Measurements from ENCODE around the gene DIP2C.
"Not testable (repeated sequence)": the region's sequence is repeated elsewhere in the genome, so short reads cannot be mapped to it uniquely, and the experiment has no call there.

The DIP2C gene

DNA sequence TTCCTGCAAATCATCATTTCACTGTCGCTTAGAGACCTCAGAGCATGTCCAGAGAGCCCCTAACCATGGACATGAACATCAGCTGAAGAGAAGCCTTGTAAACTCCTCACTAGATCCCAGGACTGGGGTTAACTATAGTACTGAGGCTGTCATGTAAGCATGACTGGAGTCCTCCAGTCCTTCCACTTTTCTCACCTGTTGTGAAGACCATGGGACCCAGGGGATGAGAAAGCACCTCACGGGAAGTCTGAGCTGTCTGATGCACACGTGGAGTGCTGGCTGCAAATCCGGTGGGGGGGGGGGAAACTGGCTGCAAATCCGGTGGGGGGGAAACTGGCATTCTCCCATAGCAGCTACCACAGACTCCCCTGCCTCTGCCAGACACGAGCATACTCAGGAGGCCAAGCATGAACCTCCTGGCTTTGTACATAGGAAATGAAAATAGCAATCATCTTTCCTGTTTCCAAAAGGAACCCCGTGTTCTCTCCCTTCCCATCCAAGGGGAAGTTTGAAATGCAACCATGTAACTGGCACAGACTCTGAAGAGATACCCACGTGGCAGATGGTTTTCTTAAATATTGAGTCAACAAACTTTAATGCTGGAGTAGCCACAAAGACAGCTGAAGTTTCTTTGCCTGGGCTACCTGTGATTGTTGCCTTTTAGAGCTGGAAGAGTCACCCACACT, 292.8 kb downstream of the DIP2C start:
- no peak for DNase-seq

DNA sequence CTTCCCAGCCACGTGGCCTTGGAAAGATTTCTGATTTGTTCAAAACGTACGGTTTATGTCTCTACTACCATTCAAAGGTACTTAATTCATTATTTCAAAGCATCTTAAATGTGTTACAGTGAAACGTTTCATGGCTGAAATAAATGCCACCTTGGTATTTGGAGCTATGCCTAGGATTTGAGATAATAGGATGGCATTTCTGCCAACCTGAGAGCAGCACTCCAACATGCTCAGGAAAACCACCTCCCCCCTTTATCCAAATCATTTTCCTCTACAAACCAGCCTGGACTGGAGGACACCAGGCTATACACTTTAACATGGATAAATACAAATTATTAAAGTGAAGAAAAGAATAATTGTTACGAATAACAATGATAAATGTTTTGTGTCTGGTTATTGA, 293.4 kb downstream of the DIP2C start:
- DNase-seq: no peak

DNA sequence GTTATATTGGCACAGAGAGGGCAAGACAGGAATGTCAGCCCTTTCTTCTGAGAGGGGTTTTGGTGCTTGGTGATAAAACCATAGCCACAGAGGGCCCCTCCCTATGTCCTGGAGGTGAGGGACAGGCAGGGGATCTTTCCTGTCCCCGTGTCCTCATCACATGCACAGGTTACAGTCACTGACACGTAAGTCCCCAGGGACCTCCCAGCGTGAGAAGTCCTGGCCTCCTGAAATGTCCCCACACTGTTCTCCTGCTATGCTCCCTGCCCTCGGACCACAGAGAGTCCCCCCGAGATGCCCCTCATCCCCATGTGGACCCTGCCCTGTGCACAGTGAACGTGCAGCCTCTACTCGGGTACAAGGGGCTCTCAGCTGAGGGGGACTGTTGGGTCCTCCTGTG, 293.8 kb downstream of the DIP2C start:
- DNase-seq: no peak

DNA sequence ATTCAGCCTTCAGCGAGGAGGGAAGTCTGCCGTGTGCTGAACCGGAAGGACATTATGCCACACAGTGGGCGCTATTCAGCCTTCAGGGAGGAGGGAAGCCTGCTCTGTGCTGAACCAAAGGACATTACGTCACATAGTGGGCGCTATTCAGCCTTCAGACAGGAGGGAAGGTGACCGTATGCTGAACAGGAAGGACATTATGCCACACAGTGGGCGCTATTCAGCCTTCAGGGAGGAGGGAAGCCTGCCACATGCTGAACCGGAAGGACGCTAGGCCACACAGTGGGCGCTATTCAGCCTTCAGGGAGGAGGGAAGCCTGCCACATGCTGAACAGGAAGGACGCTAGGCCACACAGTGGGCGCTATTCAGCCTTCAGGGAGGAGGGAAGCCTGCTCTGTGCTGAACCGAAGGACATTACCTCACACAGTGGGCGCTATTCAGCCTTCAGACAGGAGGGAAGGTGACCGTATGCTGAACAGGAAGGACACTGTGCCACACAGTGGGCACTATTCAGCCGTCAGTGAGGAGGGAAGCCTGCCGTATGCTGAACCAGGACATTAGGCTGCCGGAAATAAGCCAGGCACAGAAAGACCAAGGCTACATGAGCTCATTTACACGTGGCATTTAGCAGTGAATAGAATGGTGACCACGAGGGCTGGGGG, 294.9 kb downstream of the DIP2C start:
- not testable (repeated sequence) for DNase-seq

DNA sequence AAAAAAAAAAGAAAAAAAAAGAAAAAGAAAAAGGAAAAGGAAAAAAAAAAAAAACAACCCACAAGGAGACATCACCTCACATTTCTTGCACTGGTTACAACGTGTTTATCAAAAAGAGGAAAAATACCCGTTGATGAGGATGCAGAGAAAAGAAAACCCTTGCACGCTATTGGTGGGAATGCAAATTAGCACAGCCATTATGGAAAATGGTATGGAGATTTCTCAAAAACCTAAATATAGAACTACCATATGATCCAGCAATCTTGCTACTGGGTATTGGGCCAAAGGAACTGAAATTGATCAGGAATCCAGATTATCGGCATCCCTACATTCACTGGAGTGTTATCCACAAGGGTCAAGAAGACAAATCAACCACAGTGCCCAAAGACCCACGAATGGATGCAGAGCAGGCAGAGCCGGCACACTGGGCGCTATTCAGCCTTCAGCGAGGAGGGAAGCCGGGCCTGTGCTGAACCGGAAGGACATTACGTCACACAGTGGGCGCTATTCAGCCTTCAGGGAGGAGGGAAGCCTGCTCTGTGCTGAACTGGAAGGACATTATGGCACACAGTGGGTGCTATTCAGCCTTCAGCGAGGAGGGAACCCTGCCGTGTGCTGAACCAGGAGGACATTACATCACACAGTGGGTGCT, 295.6 kb downstream of the DIP2C start:
- no peak for DNase-seq

DNA sequence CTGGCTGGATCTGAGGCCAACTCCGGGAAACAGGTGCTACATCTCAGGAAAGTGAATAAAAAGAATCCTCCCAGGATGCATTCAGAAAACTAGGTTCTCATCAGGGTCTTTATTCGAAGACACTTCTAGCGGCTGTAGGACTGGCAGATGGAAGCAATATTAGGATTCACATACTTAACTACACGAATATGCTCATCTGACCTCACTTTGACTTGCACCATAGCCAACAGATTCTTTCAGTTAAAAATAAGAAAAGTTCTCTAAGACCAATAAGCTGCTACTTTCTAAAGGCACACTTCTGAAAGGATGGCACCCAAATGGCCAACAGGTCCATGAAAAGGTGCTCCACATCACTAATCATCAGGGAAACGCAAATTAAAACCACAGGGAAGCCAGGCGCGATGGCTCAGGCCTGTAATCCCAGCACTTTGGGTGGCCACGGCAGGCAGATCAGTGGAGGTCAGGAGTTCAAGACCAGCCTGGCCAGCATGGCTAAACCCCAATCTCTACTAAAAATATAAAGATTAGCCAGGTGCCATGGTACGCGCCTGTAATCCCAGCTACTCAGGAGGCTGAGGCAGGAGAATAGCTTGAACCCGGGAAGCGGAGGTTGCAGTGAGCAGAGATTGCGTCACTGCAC, 296.2 kb downstream of the DIP2C start:
- no peak for DNase-seq

DNA sequence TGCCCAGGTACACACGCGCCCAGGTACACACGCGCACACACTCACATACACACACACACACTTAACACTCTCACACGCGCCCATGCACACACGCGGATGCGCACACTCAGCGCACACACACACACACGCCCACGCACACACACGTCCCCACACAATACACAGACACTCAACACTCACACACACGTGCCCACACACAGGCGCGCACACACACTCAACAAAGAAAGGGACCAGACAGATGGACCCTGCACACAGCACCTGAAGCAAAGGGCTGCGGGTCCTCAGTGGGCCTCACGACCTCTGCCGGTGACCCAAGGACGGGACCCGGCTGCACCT, 296.8 kb downstream of the DIP2C start:
- no peak for DNase-seq

DNA sequence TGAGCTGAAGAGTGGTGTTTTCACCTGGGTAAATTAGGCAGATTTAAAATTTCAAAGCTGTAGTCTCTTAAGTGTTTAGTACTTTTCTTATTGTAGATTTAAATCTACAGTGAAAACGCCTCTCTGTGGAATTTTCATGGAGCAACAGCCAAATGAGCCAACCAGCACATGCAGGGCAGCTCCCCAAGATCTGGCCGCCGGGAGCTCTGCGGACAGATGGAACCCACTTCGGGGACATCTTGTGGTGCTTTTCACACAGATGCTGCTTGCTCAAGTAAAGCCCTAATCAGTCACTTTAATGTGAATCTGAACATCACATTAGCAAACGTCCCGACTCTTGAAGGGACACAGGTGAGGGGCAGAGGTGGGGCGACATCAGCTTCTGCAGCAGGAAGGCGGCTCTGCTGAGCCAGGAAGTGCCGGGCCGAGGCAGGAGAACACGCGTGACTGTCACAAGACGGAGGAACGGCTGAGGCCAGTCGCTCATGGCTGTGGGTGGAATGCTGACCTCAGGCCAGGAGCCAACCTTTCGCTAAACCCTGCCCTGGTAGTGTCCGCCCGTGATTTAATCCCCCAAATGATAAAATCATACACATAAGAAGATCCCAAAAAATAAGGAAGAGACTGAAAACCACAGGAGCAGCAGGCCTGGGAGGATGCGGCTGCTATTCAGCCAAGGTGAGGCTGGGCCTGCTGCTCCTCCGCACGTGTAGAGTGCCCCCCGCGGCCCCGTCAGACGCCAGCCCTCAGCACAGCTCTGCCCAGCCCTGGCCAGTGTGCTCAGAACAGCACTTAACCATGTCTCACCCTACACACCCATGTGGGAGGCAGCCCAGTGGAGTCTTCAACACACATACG, 297.4 kb downstream of the DIP2C start:
- DNase-seq: no peak

DNA sequence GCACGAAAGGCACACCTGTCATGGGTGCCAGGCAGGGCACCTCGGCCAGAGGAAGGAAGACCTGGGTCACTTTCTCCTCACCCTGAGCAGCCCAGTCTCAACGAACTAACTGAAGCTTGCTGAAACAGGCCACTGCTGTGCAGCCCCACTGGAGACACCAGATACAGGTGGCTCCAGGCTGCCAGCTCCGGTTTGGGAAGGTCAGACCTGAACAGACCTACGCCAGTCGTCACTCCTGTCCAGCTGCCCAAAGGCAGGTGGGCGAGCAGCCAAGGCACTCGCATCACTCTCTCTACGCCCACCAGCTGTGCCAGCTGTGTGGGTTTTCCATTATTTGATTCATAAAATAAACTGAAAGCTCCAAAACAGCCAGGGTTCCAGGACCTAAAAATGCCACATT, 298.2 kb downstream of the DIP2C start:
- DNase-seq: no peak

DNA sequence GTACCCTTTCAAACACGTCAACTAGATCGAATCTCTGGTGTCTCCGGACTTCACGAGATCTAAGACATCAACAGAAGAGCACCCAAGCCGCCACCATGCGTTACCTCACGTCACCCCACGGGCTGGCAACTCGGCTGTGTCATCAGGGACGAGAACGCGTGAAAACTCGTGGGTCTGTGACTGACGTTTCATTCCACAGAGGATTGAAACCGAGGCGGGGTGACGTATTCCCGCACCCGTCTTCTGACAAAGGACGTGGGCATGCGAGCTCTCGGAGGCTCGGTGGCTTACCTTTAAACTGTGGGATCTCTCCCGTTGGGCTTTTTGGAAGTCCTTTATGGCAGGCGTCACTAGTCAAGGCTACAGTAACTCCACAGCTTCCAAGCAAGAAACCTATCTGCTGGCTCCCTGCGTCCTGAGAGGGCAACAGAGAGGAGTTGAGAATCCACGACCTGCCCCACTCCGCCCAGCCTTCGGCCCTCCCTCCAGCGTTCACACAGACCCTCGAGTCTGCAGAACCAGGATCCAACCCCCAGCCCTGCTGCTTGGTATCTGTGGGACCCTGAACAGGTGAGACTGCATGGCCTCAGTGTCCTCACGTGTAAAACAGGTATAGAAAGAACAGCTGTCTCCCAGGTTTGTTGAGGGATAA, 298.9 kb downstream of the DIP2C start:
- DNase-seq: no peak

DNA sequence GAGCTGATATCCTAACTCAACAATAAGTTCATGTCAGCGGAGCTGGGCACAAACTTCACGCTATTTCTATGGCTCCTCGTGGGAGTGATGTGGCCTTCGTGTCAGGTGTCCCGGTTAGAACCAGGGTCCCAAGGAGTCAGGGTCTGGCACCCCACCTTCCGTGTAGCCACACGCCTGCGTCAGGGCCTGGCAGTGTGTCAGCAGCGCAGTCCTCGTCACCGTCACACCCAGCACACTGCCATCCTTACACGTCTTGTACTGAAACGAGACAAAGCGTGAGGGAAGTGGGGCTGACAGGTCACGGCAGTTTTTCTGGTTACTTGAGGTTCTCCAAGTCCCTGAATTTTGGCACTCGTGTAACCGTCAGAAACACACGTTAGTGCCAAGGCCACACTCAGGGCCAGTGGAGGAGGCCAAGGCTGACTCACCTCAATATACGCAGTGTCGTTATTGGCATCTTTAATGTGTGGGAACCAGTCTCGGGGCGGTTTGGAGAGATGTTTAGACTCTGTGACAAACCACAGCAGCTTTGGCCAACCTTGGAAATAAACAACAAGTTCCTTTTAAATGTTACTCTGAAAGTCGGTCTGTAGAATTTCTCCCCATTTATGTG, 299.5 kb downstream of the DIP2C start:
- no peak for DNase-seq

DNA sequence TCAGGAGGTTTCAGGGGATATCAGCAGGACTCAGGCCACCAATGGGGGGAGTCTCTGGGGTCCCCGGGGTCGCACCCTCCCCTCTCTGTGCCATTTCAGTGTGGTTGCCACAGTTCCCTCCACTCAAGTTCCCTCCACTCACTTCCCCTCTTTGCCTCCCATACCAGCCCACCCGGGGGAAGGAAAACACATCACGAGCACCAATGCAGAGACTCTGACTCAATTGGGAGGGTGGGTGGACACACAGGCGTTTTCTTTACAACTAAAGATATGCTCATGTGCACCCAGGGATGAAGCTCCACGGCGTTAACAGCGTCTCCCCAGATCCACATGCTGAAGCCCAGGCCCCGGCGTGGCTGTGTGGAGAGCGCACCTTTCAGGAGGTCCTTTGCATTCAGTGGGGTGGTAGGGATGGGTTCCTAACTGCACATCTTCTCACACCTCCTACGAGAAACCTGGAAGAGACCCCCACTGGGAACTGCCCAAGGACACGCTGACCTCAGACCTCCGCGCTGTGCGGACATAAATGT, 300.1 kb downstream of the DIP2C start:
- no peak for DNase-seq

DNA sequence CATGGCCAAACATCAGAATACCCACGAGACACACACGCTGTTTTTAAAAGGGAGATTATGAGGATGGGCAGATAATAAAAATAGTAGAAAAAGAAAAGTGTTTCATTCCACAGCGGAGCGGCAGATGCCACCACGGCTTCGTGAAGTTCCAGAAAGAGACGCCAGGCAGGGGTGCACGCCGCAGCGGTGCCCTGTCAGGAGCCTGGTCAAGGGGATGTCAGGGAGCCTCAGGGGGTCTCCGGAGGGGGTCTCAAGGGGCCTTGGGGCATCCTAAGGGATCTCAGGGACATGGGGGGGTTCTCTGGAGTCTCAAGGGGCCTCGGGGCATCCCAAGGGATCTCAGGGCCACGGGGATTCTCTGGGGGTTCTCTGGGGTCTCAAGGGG, 300.8 kb downstream of the DIP2C start:
- no peak for DNase-seq

DNA sequence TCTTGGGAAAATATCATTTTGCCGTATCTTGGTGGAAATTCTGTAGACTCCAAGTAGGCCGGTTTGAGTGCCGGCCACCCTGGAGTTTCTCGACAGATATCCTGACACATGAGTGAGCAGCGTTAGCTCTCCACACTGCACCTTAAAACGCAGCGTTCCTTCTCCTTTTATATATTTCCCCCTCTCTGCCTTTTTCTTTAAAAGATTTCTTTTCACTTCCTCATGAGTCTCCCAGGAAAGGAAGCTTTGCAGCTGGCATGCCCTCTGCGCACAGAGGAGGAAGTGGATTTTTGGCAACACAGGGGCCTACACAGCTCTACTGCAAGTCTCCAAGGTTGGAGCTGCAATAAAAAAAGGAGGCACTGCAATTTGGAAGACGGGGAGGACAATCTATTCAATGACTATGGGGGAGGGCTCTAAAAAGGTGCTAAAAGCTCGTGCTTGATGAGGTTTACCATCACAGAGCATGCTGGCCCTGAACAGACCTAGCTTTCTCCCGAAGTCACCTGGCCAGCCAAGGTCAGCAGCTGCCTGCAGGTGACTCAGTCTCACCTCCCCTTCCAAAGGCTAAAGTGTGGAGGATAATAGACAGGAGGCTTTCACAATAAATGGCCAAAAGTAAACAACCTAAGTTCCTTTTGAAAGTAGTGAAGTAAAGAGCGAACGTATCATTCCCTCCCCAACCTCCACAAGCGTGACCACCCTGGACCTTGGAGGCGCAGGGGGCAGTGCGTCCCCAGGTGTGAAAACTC, 301.4 kb downstream of the DIP2C start:
- DNase-seq: no peak

DNA sequence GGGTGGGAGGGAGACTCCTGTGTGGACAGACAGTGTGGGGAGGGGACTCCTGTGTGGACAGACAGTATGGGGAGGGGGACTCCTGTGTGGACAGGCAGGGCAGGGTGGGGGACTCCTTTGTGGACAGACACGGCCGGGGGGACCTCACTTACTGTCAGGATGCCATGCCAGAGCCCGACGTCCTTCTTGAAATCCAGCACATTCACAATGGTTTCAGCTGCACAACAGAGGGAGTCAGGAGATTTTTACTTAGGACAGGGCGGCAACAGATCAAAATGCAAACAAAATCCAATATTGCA, 301.9 kb downstream of the DIP2C start:
- no peak for DNase-seq

DNA sequence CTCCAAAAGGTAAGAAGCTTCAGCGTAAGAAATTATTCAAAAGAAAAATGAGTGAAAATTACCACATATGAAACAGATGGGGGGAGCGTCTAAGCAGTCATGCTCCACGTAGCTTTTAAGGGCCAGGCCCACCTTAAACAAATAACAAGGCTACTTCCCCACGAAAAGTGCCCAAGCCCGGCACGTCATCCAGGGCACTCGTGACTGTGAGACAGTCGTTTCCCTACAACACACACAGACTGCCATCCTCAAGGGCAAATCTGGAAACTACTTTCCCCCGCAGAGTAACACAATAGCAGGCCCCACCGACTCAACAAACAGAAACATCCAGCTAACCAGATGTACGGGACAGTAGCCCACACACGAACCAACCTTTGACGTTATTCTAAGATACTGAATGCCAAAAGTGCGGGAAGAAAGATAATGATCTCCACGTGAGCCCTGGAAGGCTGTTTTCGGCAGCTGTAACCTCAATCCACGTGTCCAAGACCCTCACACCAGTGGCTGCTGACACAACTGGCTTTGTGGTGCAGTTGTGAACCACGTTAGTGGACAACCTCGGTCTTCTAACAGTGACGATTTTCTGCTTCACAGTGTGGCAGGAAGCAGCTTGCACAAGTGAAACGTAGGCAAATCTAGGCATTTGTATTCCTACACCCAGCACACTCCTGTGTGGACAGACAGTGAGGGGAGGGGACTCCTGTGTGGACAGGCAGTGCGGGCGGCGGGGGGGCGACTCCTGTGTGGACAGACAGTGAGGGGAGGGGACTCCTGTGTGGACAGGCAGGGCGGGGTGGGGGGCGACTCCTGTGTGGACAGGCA, 302.5 kb downstream of the DIP2C start:
- DNase-seq: no peak

DNA sequence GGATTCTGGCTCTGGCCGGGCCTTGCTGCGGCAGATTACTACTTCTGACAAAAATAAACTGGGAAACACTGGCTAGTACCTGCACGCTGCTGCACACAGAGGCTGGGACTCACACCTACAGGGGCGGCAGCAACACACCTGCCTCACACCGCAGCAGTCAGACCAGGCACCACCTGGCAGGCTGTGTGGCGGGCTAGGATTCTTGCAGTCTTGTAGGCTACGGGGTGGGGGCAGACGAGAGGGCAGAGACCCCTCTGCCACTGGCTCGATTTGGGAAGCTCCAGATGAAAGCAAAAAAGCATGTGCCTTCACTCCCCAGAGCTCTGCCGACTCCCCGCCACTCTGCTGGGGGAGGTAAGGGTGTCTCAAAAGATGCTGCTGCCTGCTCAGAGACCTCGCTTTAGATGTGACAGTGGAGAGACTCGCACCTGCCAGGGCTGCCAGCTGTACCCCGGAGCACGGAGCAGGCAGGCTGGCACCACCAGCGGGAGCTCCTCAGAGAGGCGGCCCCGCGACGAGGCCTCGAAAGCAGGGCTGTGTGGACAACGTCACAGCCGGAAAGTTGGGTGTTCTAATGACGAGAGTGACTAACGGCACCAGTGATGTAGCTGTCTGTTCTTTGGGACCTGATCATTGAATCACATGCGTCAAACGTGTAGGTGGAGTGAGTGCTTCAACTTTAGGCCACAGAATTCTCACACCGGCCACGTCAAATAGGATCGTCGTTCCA, 303.7 kb downstream of the DIP2C start:
- DNase-seq: no peak

DNA sequence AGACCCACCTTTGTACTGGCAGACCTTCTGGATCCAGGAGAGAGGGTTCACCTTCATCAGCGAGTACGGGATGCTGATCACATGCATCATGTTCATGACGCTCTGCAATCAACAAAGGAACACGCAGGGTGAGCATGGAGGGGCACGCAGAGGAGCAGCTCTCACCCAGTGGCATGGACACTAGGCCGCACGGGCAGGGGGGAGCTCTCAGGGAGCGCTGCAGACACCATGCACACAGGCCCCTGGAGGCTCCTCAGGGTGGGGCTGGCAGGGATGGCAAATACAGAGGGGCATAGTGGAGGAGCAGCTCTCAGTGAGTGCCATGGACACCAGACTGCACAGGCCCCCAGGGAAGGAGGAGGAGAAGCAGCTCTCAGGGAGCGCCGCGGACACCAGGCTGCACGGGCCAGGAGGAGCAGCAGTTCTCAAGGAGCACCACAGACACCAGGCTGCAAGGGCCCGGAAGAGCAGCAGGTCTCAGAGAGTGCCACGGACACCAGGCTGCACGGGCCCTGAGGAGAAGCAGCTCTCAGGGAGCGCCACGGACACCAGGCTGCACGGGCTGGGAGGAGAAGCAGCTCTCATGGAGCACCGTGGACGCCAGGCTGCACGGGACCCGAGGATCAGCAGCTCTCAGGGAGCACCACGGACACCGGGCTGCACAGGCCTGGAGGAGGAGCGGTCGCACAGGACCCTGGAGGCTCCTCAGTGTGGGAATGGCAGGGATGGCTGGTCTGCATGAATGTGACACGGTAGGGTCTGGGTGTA, 304.7 kb downstream of the DIP2C start:
- no peak for DNase-seq

DNA sequence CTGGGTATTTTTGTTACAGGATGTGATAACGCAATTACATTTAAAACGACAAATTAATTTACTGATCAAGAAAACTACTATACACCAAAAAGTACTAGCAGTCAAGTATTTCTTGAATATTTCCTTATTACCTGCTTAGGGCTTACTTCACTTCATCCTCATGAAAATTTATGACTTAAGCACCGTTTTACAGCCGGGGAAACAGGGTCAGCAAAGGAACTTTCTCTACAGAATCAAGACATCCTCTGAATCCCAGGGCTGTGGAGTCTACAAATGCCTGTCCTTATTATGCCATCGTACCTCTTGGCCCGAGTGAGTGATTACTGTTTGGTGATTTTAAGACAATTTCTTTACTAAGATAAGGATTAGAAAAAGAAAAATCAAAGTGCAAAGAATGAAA, 305.9 kb downstream of the DIP2C start:
- no peak for DNase-seq

All from stimulated activated CD4-positive, alpha-beta T cell treated with anti-CD3 and anti-CD28 coated beads, Interleukin-2, amount 100 ng/mL, for 24 hours (primary cell).